Mesendoderm (in vitro differentiated cells): ENCODE data around the gene ERLEC1.

Experiments
- DNase-seq: peaks from one replicate; pipeline ENCODE4 v3.0.0; 2013
- H2AK5ac ChIP-seq: 2 replicates; pipeline ENCODE4 v1.6.1; 2013; ENCODE audit warnings: low read length, inconsistent platforms
- H2BK120ac ChIP-seq: 2 replicates; pipeline ENCODE4 v1.6.1; 2013; ENCODE audit warnings: low read depth, mild to moderate bottlenecking, low read length, moderate library complexity, mixed read lengths
- H2BK15ac ChIP-seq: replicated peaks from 2 replicates; pipeline ENCODE4 v1.6.1; 2013; ENCODE audit warnings: low read depth, mild to moderate bottlenecking, moderate library complexity
- H2BK5ac ChIP-seq: 2 replicates; pipeline ENCODE4 v1.6.1; 2013; ENCODE audit warnings: low read length, inconsistent platforms
- H3K18ac ChIP-seq: 2 replicates; pipeline ENCODE4 v1.6.1; 2013; ENCODE audit warnings: mild to moderate bottlenecking, low read length, mixed read lengths
- H3K23ac ChIP-seq: one replicate; pipeline ENCODE4 v1.6.1; 2013; ENCODE audit warnings: low read length
- H3K27ac ChIP-seq: 2 replicates; pipeline ENCODE4 v1.5.1; 2013; ENCODE audit warnings: low read depth, mild to moderate bottlenecking, inconsistent platforms, low read length, moderate library complexity
- H3K27me3 ChIP-seq: 2 replicates; pipeline ENCODE4 v1.6.1; 2013; ENCODE audit warnings: low read length, control low read depth, mild to moderate bottlenecking, inconsistent platforms; ENCODE audit not compliant: insufficient read depth, poor library complexity
- H3K36me3 ChIP-seq: 2 replicates; pipeline ENCODE4 v1.6.1; 2013; ENCODE audit warnings: low read length, inconsistent platforms; ENCODE audit not compliant: control insufficient read depth, insufficient read depth
- H3K4ac ChIP-seq: one replicate; pipeline ENCODE4 v1.6.1; 2013; ENCODE audit warnings: low read depth, mild to moderate bottlenecking, low read length, moderate library complexity
- H3K4me1 ChIP-seq: 2 replicates; pipeline ENCODE4 v1.6.1; 2013; ENCODE audit warnings: low read depth, low read length, inconsistent platforms; ENCODE audit not compliant: control insufficient read depth
- H3K4me2 ChIP-seq: 2 replicates; pipeline ENCODE4 v1.6.1; 2013; ENCODE audit warnings: low read length
- H3K4me3 ChIP-seq: 2 replicates; pipeline ENCODE4 v1.5.1; 2013; ENCODE audit warnings: mild to moderate bottlenecking, low read length
- H3K56ac ChIP-seq: one replicate; pipeline ENCODE4 v1.6.1; 2013; ENCODE audit warnings: low read length
- H3K79me1 ChIP-seq: 2 replicates; pipeline ENCODE4 v1.6.1; 2013; ENCODE audit warnings: low read length, inconsistent platforms
- H3K79me2 ChIP-seq: 2 replicates; pipeline ENCODE4 v1.6.1; 2013; ENCODE audit warnings: mild to moderate bottlenecking, low read length; ENCODE audit not compliant: control insufficient read depth, insufficient read depth
- H3K9ac ChIP-seq: 2 replicates; pipeline ENCODE4 v1.6.1; 2013; ENCODE audit warnings: low read length, inconsistent platforms
- H4K5ac ChIP-seq: one replicate; pipeline ENCODE4 v1.6.1; 2013; ENCODE audit warnings: low read length
- H4K8ac ChIP-seq: one replicate; pipeline ENCODE4 v1.6.1; 2013; ENCODE audit warnings: low read depth, mild to moderate bottlenecking, control low read depth, low read length, moderate library complexity
- WGBS: extraction: QIAGEN DNeasy Blood & Tissue Kit; methylation state at CpG from one replicate; pipeline ENCODE4 v1.1.7; 2013; ENCODE audit warnings: low lambda C conversion rate, missing lambda C conversion rate; ENCODE audit not compliant: insufficient coverage; ENCODE audit errors: extremely low coverage; 5-methylcytosine and 5-hydroxymethylcytosine counted together

Gene ERLEC1

GRCh38 chr2:53750041-53750768 is 36.6 kb upstream of the ERLEC1 start:
- Histone ChIP-seq H3K18ac (no peak overlapping the region), H3K27ac (no peak overlapping the region), H2BK120ac (no peak overlapping the region), H3K79me2 (no peaks in the 10 kb centered on the region), H3K4me3 (no peak overlapping the region), H2BK15ac (no peak overlapping the region), H3K56ac (no peak overlapping the region), H3K23ac (no peak overlapping the region), H3K4me1 (no peaks in the 10 kb centered on the region), H3K27me3 (no peaks in the 10 kb centered on the region), H2BK5ac (no peak overlapping the region), H3K4me2 (no peak overlapping the region), H3K36me3 (no peaks in the 10 kb centered on the region), H3K9ac (no peak overlapping the region), H4K5ac (no peak overlapping the region), H2AK5ac (no peak overlapping the region), H3K4ac (no peak overlapping the region), H3K79me1 (no peaks in the 10 kb centered on the region), H4K8ac (no peak overlapping the region)
- no CpG with 5 or more reads among the region's 4 CpGs for WGBS
- no peak for DNase-seq

- Histone ChIP-seq H3K56ac (no peak overlapping the region), H3K79me1 (no peaks in the 10 kb centered on the region), H3K18ac (no peak overlapping the region), H3K9ac (no peak overlapping the region), H3K27me3 (no peaks in the 10 kb centered on the region), H3K4me2 (no peak overlapping the region), H2BK5ac (no peak overlapping the region), H2AK5ac (no peak overlapping the region), H4K5ac (no peak overlapping the region), H3K4me3 (no peak overlapping the region), H3K4me1 (no peaks in the 10 kb centered on the region), H2BK120ac (no peak overlapping the region), H4K8ac (no peak overlapping the region), H3K27ac (no peak overlapping the region), H2BK15ac (no peak overlapping the region), H3K23ac (no peak overlapping the region), H3K79me2 (no peaks in the 10 kb centered on the region), H3K36me3 (no peaks in the 10 kb centered on the region), H3K4ac (no peak overlapping the region)
- no peak for DNase-seq
- no CpG with 5 or more reads among the region's 1 CpG for WGBS
Measured at GRCh38 chr2:53751728-53752127, 35.1 kb upstream of the ERLEC1 start.

GRCh38 chr2:53752385-53752784 is 34.5 kb upstream of the ERLEC1 start:
- WGBS, result no CpG with 5 or more reads among the region's 4 CpGs
- H3K79me2 ChIP-seq, result no peaks in the 10 kb centered on the region
- H3K27me3 ChIP-seq, result no peaks in the 10 kb centered on the region
- no peak for DNase-seq
- H3K27ac ChIP-seq, result no peak overlapping the region
- no peak overlapping the region for H2AK5ac ChIP-seq
- no peak overlapping the region for H3K9ac ChIP-seq
- no peaks in the 10 kb centered on the region for H3K36me3 ChIP-seq
- no peak overlapping the region for H3K4me2 ChIP-seq
- no peak overlapping the region for H4K8ac ChIP-seq
- H2BK15ac ChIP-seq, result no peak overlapping the region
- no peak overlapping the region for H3K18ac ChIP-seq
- H3K4ac ChIP-seq, result no peak overlapping the region
- H3K4me1 ChIP-seq, result no peaks in the 10 kb centered on the region
- no peak overlapping the region for H2BK5ac ChIP-seq
- no peak overlapping the region for H4K5ac ChIP-seq
- H3K23ac ChIP-seq, result no peak overlapping the region
- no peaks in the 10 kb centered on the region for H3K79me1 ChIP-seq
- no peak overlapping the region for H3K4me3 ChIP-seq
- H2BK120ac ChIP-seq, result no peak overlapping the region
- H3K56ac ChIP-seq, result no peak overlapping the region

- H3K4me2 ChIP-seq, result no peak overlapping the region
- no peak for DNase-seq
- no peak overlapping the region for H2BK5ac ChIP-seq
- H3K23ac ChIP-seq, result no peak overlapping the region
- no peak overlapping the region for H3K4ac ChIP-seq
- no peak overlapping the region for H2AK5ac ChIP-seq
- no peaks in the 10 kb centered on the region for H3K4me1 ChIP-seq
- no peak overlapping the region for H3K56ac ChIP-seq
- H4K5ac ChIP-seq, result no peak overlapping the region
- no peak overlapping the region for H4K8ac ChIP-seq
- H3K27me3 ChIP-seq, result no peaks in the 10 kb centered on the region
- H3K18ac ChIP-seq, result no peak overlapping the region
- H3K4me3 ChIP-seq, result no peak overlapping the region
- no peaks in the 10 kb centered on the region for H3K79me1 ChIP-seq
- H3K36me3 ChIP-seq, result no peaks in the 10 kb centered on the region
- no peaks in the 10 kb centered on the region for H3K79me2 ChIP-seq
- H2BK120ac ChIP-seq, result no peak overlapping the region
- H3K9ac ChIP-seq, result no peak overlapping the region
- H2BK15ac ChIP-seq, result no peak overlapping the region
- no peak overlapping the region for H3K27ac ChIP-seq
Measured at GRCh38 chr2:53753041-53753440, 33.8 kb upstream of the ERLEC1 start.

GRCh38 chr2:53755121-53755520 is 31.7 kb upstream of the ERLEC1 start:
- Histone ChIP-seq H3K56ac (no peak overlapping the region), H2BK15ac (no peak overlapping the region), H4K5ac (no peak overlapping the region), H3K23ac (no peak overlapping the region), H3K4me1 (no peaks in the 10 kb centered on the region), H2AK5ac (no peak overlapping the region), H3K4ac (no peak overlapping the region), H3K18ac (no peak overlapping the region), H3K79me1 (no peaks in the 10 kb centered on the region), H3K79me2 (no peaks in the 10 kb centered on the region), H3K36me3 (no peaks in the 10 kb centered on the region), H3K27ac (no peak overlapping the region), H3K9ac (no peak overlapping the region), H3K4me2 (no peak overlapping the region), H2BK5ac (no peak overlapping the region), H2BK120ac (no peak overlapping the region), H4K8ac (no peak overlapping the region), H3K27me3 (no peaks in the 10 kb centered on the region), H3K4me3 (no peak overlapping the region)
- no peak for DNase-seq
- WGBS, result no CpG with 5 or more reads among the region's 2 CpGs

GRCh38 chr2:53756644-53757043 is 30.2 kb upstream of the ERLEC1 start:
- Histone ChIP-seq H3K18ac (no peak overlapping the region), H4K8ac (no peak overlapping the region), H2BK15ac (no peak overlapping the region), H3K4ac (no peak overlapping the region), H3K4me2 (no peak overlapping the region), H3K56ac (no peak overlapping the region), H3K79me2 (no peaks in the 10 kb centered on the region), H3K4me1 (no peaks in the 10 kb centered on the region), H3K9ac (no peak overlapping the region), H2BK5ac (no peak overlapping the region), H3K27me3 (no peaks in the 10 kb centered on the region), H2AK5ac (no peak overlapping the region), H3K23ac (no peak overlapping the region), H3K4me3 (no peak overlapping the region), H3K36me3 (no peaks in the 10 kb centered on the region), H3K79me1 (no peaks in the 10 kb centered on the region), H4K5ac (no peak overlapping the region), H3K27ac (no peak overlapping the region), H2BK120ac (no peak overlapping the region)
- no peak for DNase-seq
- no CpG with 5 or more reads among the region's 15 CpGs for WGBS
